Neural progenitor cell (in vitro differentiated cells): ENCODE data around the gene RBFA.

Experiments
- CTCF ChIP-seq: fragments of 200-600 bp; sonication (generic); IDR thresholded peaks from 2 replicates; pipeline ENCODE4 v1.5.1; 2017; ENCODE audit warnings: antibody characterized with exemption, mild to moderate bottlenecking
- EZH2 ChIP-seq: fragments of 200-600 bp; sonication (generic); IDR thresholded peaks from 2 replicates; pipeline ENCODE4 v1.6.1; 2017; ENCODE audit warnings: antibody characterized with exemption, mild to moderate bottlenecking, moderate library complexity
- EZH2phosphoT487 ChIP-seq: fragments of 200-600 bp; sonication (generic); IDR thresholded peaks from 2 replicates; pipeline ENCODE4 v1.6.1; 2017; ENCODE audit warnings: antibody characterized with exemption

- TF ChIP-seq CTCF, result peak; percentile 61
- no peak for TF ChIP-seq EZH2
- no peak for TF ChIP-seq EZH2phosphoT487
Measured at GRCh38 chr18:80023173-80023572, 11.1 kb upstream of the RBFA start.
